Neutrophil (primary cell): ENCODE measurements around the gene ATP8B3.
A peak's percentile ranks its signal among the peaks of the same experiment; 100 is the strongest.

Experiments used
- H3K27ac ChIP-seq: fragments of 200-600 bp; sonication (generic); 2 replicates; pipeline ENCODE4 v1.5.1; 2016; ENCODE audit warnings: mild to moderate bottlenecking, moderate library complexity
- H3K27me3 ChIP-seq: fragments of 200-600 bp; sonication (generic); 2 replicates; pipeline ENCODE4 v1.6.0; 2016; ENCODE audit warnings: mild to moderate bottlenecking
- H3K36me3 ChIP-seq: fragments of 200-600 bp; sonication (generic); 2 replicates; pipeline ENCODE4 v1.5.1; 2017
- H3K4me1 ChIP-seq, 2 experiments: fragments of 200-600 bp in 1 of 2; sonication (generic) in 1 of 2; 1 replicate in 1 of 2; 2 replicates in 1 of 2; pipeline versions ENCODE4 v1.5.1 to v1.6.1; 2013 to 2016; ENCODE audit warnings: low read depth in 1 of 2, low read length in 1 of 2, mild to moderate bottlenecking in 1 of 2, moderate library complexity in 1 of 2; ENCODE audit not compliant: control insufficient read depth in 1 of 2, insufficient read depth in 1 of 2
- H3K4me3 ChIP-seq, 2 experiments: fragments of 200-600 bp in 1 of 2; sonication (generic) in 1 of 2; 1 replicate in 1 of 2; 2 replicates in 1 of 2; pipeline ENCODE4 v1.5.1; 2013 to 2016; ENCODE audit warnings: low read depth in 1 of 2, low read length in 1 of 2, mild to moderate bottlenecking in 1 of 2, moderate library complexity in 1 of 2
- H3K9me3 ChIP-seq: fragments of 200-600 bp; sonication (generic); 2 replicates; pipeline ENCODE4 v1.5.1; 2016
- CTCF ChIP-seq: fragments of 200-600 bp; sonication (generic); IDR thresholded peaks from 2 replicates; pipeline ENCODE4 v1.5.1; 2016; ENCODE audit warnings: antibody characterized with exemption

ATP8B3 gene

GRCh38 chr19:1812426-1813191 lies 533 bp upstream of the ATP8B3 start:
- TF ChIP-seq CTCF = peak; percentile 18
- peak overlapping the region; percentile 89 for H3K27ac ChIP-seq
- H3K4me1 ChIP-seq = peaks cover 16 to 18% of the 10 kb centered on the region in 2 experiments
- peak overlapping the region; percentile 84 to 90 for H3K4me3 ChIP-seq
- peaks cover 38% of the 10 kb centered on the region for H3K36me3 ChIP-seq
- H3K27me3 ChIP-seq = no peaks in the 10 kb centered on the region
- no peaks in the 10 kb centered on the region for H3K9me3 ChIP-seq

GRCh38 chr19:1811472-1811894 lies 593 bp downstream of the ATP8B3 start:
- Histone ChIP-seq H3K27ac (peak overlapping the region; percentile 89), H3K9me3 (no peaks in the 10 kb centered on the region), H3K4me3 (peak overlapping the region; percentile 57 to 90), H3K4me1 (peaks cover 16 to 18% of the 10 kb centered on the region in 2 experiments), H3K36me3 (peaks cover 38% of the 10 kb centered on the region), H3K27me3 (no peaks in the 10 kb centered on the region)
- TF ChIP-seq CTCF = no peak

GRCh38 chr19:1810439-1811160 lies 1.5 kb downstream of the ATP8B3 start:
- Histone ChIP-seq H3K36me3 (peaks cover 37% of the 10 kb centered on the region), H3K27me3 (no peaks in the 10 kb centered on the region), H3K9me3 (no peaks in the 10 kb centered on the region), H3K27ac (peak overlapping the region; percentile 89), H3K4me1 (peaks cover 16 to 18% of the 10 kb centered on the region in 2 experiments), H3K4me3 (no peak overlapping the region)
- TF ChIP-seq CTCF = no peak

- H3K27ac ChIP-seq = no peak overlapping the region
- no peaks in the 10 kb centered on the region for H3K9me3 ChIP-seq
- TF ChIP-seq CTCF = no peak
- no peak overlapping the region for H3K4me3 ChIP-seq
- peaks cover 16 to 18% of the 10 kb centered on the region in 2 experiments for H3K4me1 ChIP-seq
- H3K36me3 ChIP-seq = peaks cover 37% of the 10 kb centered on the region
- H3K27me3 ChIP-seq = no peaks in the 10 kb centered on the region
Observed at GRCh38 chr19:1809678-1810077, 2.4 kb downstream of the ATP8B3 start.

GRCh38 chr19:1808395-1808731 lies 3.7 kb downstream of the ATP8B3 start:
- Histone ChIP-seq H3K36me3 (peaks cover 40% of the 10 kb centered on the region), H3K4me1 (peaks cover 13 to 17% of the 10 kb centered on the region in 2 experiments), H3K27me3 (no peaks in the 10 kb centered on the region), H3K9me3 (no peaks in the 10 kb centered on the region), H3K27ac (no peak overlapping the region), H3K4me3 (no peak overlapping the region)
- TF ChIP-seq CTCF = no peak
